Lower lobe of right lung (tissue), 2 donors: ENCODE measurements around the gene FMO4. TPM values are rescaled to one million over a fixed set of nuclear protein-coding genes. Genes with fewer than 3 reads are reported as not detected.
"Not testable (repeated sequence)": the region's sequence is repeated elsewhere in the genome, so short reads cannot be mapped to it uniquely, and the experiment has no call there.

Experiments
- ATAC-seq, 2 donors: fragments of 200-7000 bp; cut with Tn5 transposase; one replicate each; pipeline ENCODE4 v1.9.1; 2020 to 2022; ENCODE audit warnings: mild to moderate bottlenecking in 2 of 2, moderate library complexity in 2 of 2
- DNase-seq: peaks from one replicate; pipeline ENCODE4 v3.0.0-alpha.2; 2020
- H3K27ac ChIP-seq: fragments of 200-600 bp; one replicate; pipeline ENCODE4 v1.8.0; 2022
- H3K27me3 ChIP-seq: fragments of 200-600 bp; one replicate; pipeline ENCODE4 v1.8.0; 2022; ENCODE audit warnings: low read depth
- H3K36me3 ChIP-seq: fragments of 200-600 bp; one replicate; pipeline ENCODE4 v1.8.0; 2022; ENCODE audit warnings: mild to moderate bottlenecking
- H3K4me1 ChIP-seq: fragments of 200-600 bp; one replicate; pipeline ENCODE4 v1.8.0; 2022
- H3K4me3 ChIP-seq: fragments of 200-600 bp; one replicate; pipeline ENCODE4 v1.8.0; 2022; ENCODE audit warnings: mild to moderate bottlenecking
- H3K9me3 ChIP-seq: fragments of 200-600 bp; one replicate; pipeline ENCODE4 v1.8.0; 2022
- CTCF ChIP-seq: fragments of 200-600 bp; IDR thresholded peaks from one replicate; pipeline ENCODE4 v1.8.0; 2022; ENCODE audit warnings: antibody characterized with exemption, mild to moderate bottlenecking
- intact Hi-C: fragments of 100-400 bp; cut with DNase I; formaldehyde crosslinking; loops from one replicate; pipeline ENCODE4 v1.11.0; 2022
- total RNA-seq: library from RNA; stranded (reverse); fragmentation: NEBNext Ultra II Directional; extraction: Animal tissue kit (Norgen Biotek cat#: 25700); gene quantifications from one replicate; pipeline ENCODE4 v1.2.1, GENCODE V29; 2021
- donor health status: DM: no; HTN: yes; CAD: no; lungs with severe emphysema.

The FMO4 gene
- total RNA-seq, 1 donor from 2014 or later, result 5.9 TPM

GRCh38 chr1:171290621-171291020 lies 23.4 kb upstream of the FMO4 start:
- intact Hi-C loops, result no loop called here
- no peaks in the 10 kb centered on the region for H3K36me3 ChIP-seq
- ATAC-seq (no peak), DNase-seq (no peak)
- H3K9me3 ChIP-seq, result no peaks in the 10 kb centered on the region
- H3K4me1 ChIP-seq, result no peaks in the 10 kb centered on the region
- H3K27me3 ChIP-seq, result no peaks in the 10 kb centered on the region
- H3K4me3 ChIP-seq, result no peak overlapping the region
- no peak for TF ChIP-seq CTCF
- no peak overlapping the region for H3K27ac ChIP-seq

- DNase-seq (no peak), ATAC-seq (no peak)
- TF ChIP-seq CTCF, result no peak
- Histone ChIP-seq H3K4me3 (no peak overlapping the region), H3K27me3 (no peaks in the 10 kb centered on the region), H3K4me1 (no peaks in the 10 kb centered on the region), H3K36me3 (no peaks in the 10 kb centered on the region), H3K27ac (no peak overlapping the region), H3K9me3 (no peaks in the 10 kb centered on the region)
- intact Hi-C loops, result no loop called here
Measured at GRCh38 chr1:171292799-171293198, 21.2 kb upstream of the FMO4 start.

GRCh38 chr1:171295383-171295782 lies 18.6 kb upstream of the FMO4 start:
- H3K27me3 ChIP-seq, H3K27ac ChIP-seq, ATAC-seq, H3K4me3 ChIP-seq, intact Hi-C loops, H3K36me3 ChIP-seq, DNase-seq, H3K9me3 ChIP-seq, H3K4me1 ChIP-seq: not testable (repeated sequence)

GRCh38 chr1:171295821-171296220 lies 18.2 kb upstream of the FMO4 start:
- ATAC-seq, result no peak
- H3K27me3 ChIP-seq, result no peaks in the 10 kb centered on the region
- no peak for DNase-seq
- intact Hi-C loops, result no loop called here
- no peaks in the 10 kb centered on the region for H3K36me3 ChIP-seq
- H3K9me3 ChIP-seq, result peaks cover 9% of the 10 kb centered on the region
- H3K4me3 ChIP-seq, result no peak overlapping the region
- H3K27ac ChIP-seq, result no peak overlapping the region
- TF ChIP-seq CTCF, result no peak
- H3K4me1 ChIP-seq, result no peaks in the 10 kb centered on the region

- Histone ChIP-seq H3K9me3 (peaks cover 12% of the 10 kb centered on the region), H3K36me3 (no peaks in the 10 kb centered on the region), H3K27ac (no peak overlapping the region), H3K4me3 (no peak overlapping the region), H3K4me1 (no peaks in the 10 kb centered on the region), H3K27me3 (no peaks in the 10 kb centered on the region)
- intact Hi-C loops, result no loop called here
- TF ChIP-seq CTCF, result no peak
- DNase-seq (no peak), ATAC-seq (no peak)
Measured at GRCh38 chr1:171296897-171297296, 17.1 kb upstream of the FMO4 start.

GRCh38 chr1:171298696-171299095 lies 15.3 kb upstream of the FMO4 start:
- no peaks in the 10 kb centered on the region for H3K4me1 ChIP-seq
- peaks cover 12% of the 10 kb centered on the region for H3K9me3 ChIP-seq
- H3K27me3 ChIP-seq, result no peaks in the 10 kb centered on the region
- no peaks in the 10 kb centered on the region for H3K36me3 ChIP-seq
- H3K4me3 ChIP-seq, result no peak overlapping the region
- no peak for DNase-seq
- no peak for TF ChIP-seq CTCF
- intact Hi-C loops, result no loop called here
- no peak overlapping the region for H3K27ac ChIP-seq
- no peak for ATAC-seq
